Keratinocyte (primary cell): ENCODE data around the gene SOSTDC1. TPM values are rescaled to one million over a fixed set of nuclear protein-coding genes. Genes with fewer than 3 reads are reported as not detected.
"Not testable (repeated sequence)": the region's sequence is repeated elsewhere in the genome, so short reads cannot be mapped to it uniquely, and the experiment has no call there.

Source experiments
- DNase-seq: peaks from one replicate; pipeline ENCODE4 v3.0.0-alpha.2; 2011; ENCODE audit warnings: low read depth, missing footprints, low spot score
- FAIRE-seq: peaks from 2 replicates; lab custom pipeline; 2011; peaks lifted over from hg19 to GRCh38; lab: Jason Lieb, UNC
- H2AFZ ChIP-seq: 2 replicates; pipeline ENCODE4 v1.6.0; 2012; ENCODE audit warnings: low read length, control low read depth, inconsistent platforms; ENCODE audit not compliant: control insufficient read depth
- H3K27ac ChIP-seq: 2 replicates; pipeline ENCODE4 v1.5.1; 2011; ENCODE audit warnings: low read length; ENCODE audit not compliant: control insufficient read depth, insufficient read depth
- H3K27me3 ChIP-seq: 3 replicates; pipeline ENCODE4 v1.6.0; 2011; ENCODE audit warnings: low read length; ENCODE audit not compliant: control insufficient read depth, insufficient read depth; ENCODE audit errors: extremely low read depth
- H3K36me3 ChIP-seq, 2 experiments: 2 replicates in 1 of 2; 3 replicates in 1 of 2; pipeline ENCODE4 v1.5.1; 2011; ENCODE audit warnings: low read length in 2 of 2, mild to moderate bottlenecking in 1 of 2; ENCODE audit not compliant: control insufficient read depth in 2 of 2, insufficient read depth in 2 of 2; ENCODE audit errors: extremely low read depth in 1 of 2
- H3K4me1 ChIP-seq: 3 replicates; pipeline ENCODE4 v1.5.1; 2011; ENCODE audit warnings: low read length; ENCODE audit not compliant: control insufficient read depth, insufficient read depth; ENCODE audit errors: extremely low read depth
- H3K4me2 ChIP-seq: 3 replicates; pipeline ENCODE4 v1.6.0; 2011; ENCODE audit warnings: low read depth, low read length; ENCODE audit not compliant: control insufficient read depth, insufficient read depth; ENCODE audit errors: extremely low read depth
- H3K4me3 ChIP-seq, 3 experiments: fragments of 200-600 bp in 1 of 3; sonication (generic) in 1 of 3; 2 replicates in 2 of 3; 3 replicates in 1 of 3; pipeline ENCODE4 v1.5.1; 2011 to 2016; ENCODE audit warnings: low read length in 3 of 3, mild to moderate bottlenecking in 3 of 3, control low read depth in 2 of 3, inconsistent platforms in 1 of 3, low read depth in 1 of 3, mixed read lengths in 1 of 3, mixed run types in 1 of 3, moderate library complexity in 1 of 3; ENCODE audit not compliant: control insufficient read depth in 2 of 3, insufficient read depth in 2 of 3; ENCODE audit errors: extremely low read depth in 1 of 3
- H3K79me2 ChIP-seq: 2 replicates; pipeline ENCODE4 v1.6.0; 2012; ENCODE audit warnings: low read length; ENCODE audit not compliant: control insufficient read depth, insufficient read depth
- H3K9ac ChIP-seq: 3 replicates; pipeline ENCODE4 v1.6.0; 2011; ENCODE audit warnings: low read length; ENCODE audit not compliant: control insufficient read depth, insufficient read depth; ENCODE audit errors: extremely low read depth
- H3K9me1 ChIP-seq: 3 replicates; pipeline ENCODE4 v1.6.0; 2011; ENCODE audit warnings: low read length; ENCODE audit not compliant: control insufficient read depth, insufficient read depth; ENCODE audit errors: extremely low read depth
- H3K9me3 ChIP-seq: 2 replicates; pipeline ENCODE4 v1.5.1; 2012; ENCODE audit warnings: low read depth, low read length; ENCODE audit not compliant: control insufficient read depth
- H4K20me1 ChIP-seq: 3 replicates; pipeline ENCODE4 v1.6.0; 2011; ENCODE audit warnings: low read length; ENCODE audit not compliant: control insufficient read depth, insufficient read depth; ENCODE audit errors: extremely low read depth
- CTCF ChIP-seq, 3 experiments: IDR thresholded peaks in 1 of 3; conservative IDR thresholded peaks in 1 of 3; optimal IDR thresholded peaks in 1 of 3; 2 replicates in 2 of 3; 3 replicates in 1 of 3; pipeline versions ENCODE3 to v1.5.1; 2011; ENCODE audit warnings: low read length in 3 of 3, mild to moderate bottlenecking in 3 of 3, moderate library complexity in 2 of 3, control low read depth in 1 of 3, inconsistent platforms in 1 of 3; ENCODE audit not compliant: insufficient read depth in 2 of 3; ENCODE audit errors: extremely low read depth in 1 of 3
- EZH2 ChIP-seq: IDR thresholded peaks from one replicate; pipeline ENCODE4 v1.6.1; 2012; ENCODE audit warnings: inconsistent platforms, mild to moderate bottlenecking, low read length, moderate library complexity
- dilution Hi-C: fragments of 300-500 bp; cut with MboI; formaldehyde crosslinking; loops from one replicate; pipeline ENCODE4 v1.7.0; 2020; ENCODE audit warnings: low sequenced_read_pairs; ENCODE audit not compliant: extremely low pct_ligation_motif_present
- polyA plus RNA-seq, 5 experiments: library from polyadenylated mRNA; depleted of rRNA in 3 of 5; stranded (reverse) in 3 of 5; stranded (forward) in 1 of 5; unstranded in 1 of 5; fragments of >200 nt; gene quantifications; 1 replicate in 1 of 5; 2 replicates in 3 of 5; 3 replicates in 1 of 5; pipeline versions ENCODE4 v1.2.1 to v1.2.3, GENCODE V29; 2011 to 2012; ENCODE audit warnings: missing spikeins in 2 of 5, low read depth in 1 of 5, low replicate concordance in 1 of 5

Gene SOSTDC1
- polyA plus RNA-seq, 1 donor (not counting 4 experiments of a cell fraction or from before 2014, with no cell fraction given), result 0.31 TPM

DNA sequence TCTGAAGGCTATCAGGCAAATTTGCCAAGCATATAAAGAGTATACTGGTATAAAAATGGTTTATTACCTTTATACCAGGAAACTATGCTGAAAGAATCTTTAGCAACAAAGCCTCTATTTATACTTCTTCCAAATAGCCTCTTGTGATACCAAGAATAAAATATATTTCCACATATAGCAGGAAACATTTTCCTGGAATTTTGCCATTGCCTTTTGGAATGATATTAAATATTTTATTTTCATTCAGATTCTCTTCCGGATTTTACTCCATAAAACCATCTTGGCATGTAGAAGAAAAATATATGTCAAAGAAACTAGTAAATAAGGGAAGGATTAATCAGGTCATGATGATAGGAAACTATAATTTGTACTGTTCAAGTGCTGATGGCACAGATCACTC, 17.7 kb downstream of the SOSTDC1 start:
- Histone ChIP-seq H3K9me1 (no peaks in the 10 kb centered on the region), H3K4me1 (no peaks in the 10 kb centered on the region), H3K4me3 (no peak overlapping the region), H3K79me2 (no peaks in the 10 kb centered on the region), H4K20me1 (no peaks in the 10 kb centered on the region), H2AFZ (no peak overlapping the region), H3K4me2 (no peak overlapping the region), H3K36me3 (no peaks in the 10 kb centered on the region), H3K9me3 (no peaks in the 10 kb centered on the region), H3K9ac (no peak overlapping the region), H3K27ac (no peak overlapping the region), H3K27me3 (no peaks in the 10 kb centered on the region)
- DNase-seq, result no peak
- no peak for FAIRE-seq
- TF ChIP-seq CTCF (optimal IDR thresholded peaks at IDR 0.05 in 1 of 3, IDR thresholded peaks at IDR 0.05 in 1 of 3, conservative IDR thresholded peaks at IDR 0.05 in 1 of 3; ENCODE audit: extremely low read depth in 1 of 3, insufficient read depth in 2 of 3, low read length in 3 of 3) (no peak), EZH2 (no peak)
- dilution Hi-C loops, result no loop called here

GRCh38 chr7:16446508-16446907, 19.0 kb downstream of the SOSTDC1 start:
- FAIRE-seq, result no peak
- Histone ChIP-seq H3K27ac (no peak overlapping the region), H3K4me1 (no peaks in the 10 kb centered on the region), H3K9me3 (no peaks in the 10 kb centered on the region), H4K20me1 (no peaks in the 10 kb centered on the region), H3K9ac (no peak overlapping the region), H3K4me2 (no peak overlapping the region), H3K4me3 (no peak overlapping the region), H3K36me3 (no peaks in the 10 kb centered on the region), H3K79me2 (no peaks in the 10 kb centered on the region), H3K9me1 (no peaks in the 10 kb centered on the region), H3K27me3 (no peaks in the 10 kb centered on the region), H2AFZ (no peak overlapping the region)
- dilution Hi-C loops, result no loop called here
- DNase-seq, result no peak
- TF ChIP-seq EZH2 (no peak), CTCF (optimal IDR thresholded peaks at IDR 0.05 in 1 of 3, IDR thresholded peaks at IDR 0.05 in 1 of 3, conservative IDR thresholded peaks at IDR 0.05 in 1 of 3; ENCODE audit: extremely low read depth in 1 of 3, insufficient read depth in 2 of 3, low read length in 3 of 3) (no peak)

GRCh38 chr7:16443871-16444270, 21.7 kb downstream of the SOSTDC1 start:
- H3K9me3 ChIP-seq, H3K79me2 ChIP-seq, H3K4me1 ChIP-seq, H4K20me1 ChIP-seq, H3K4me2 ChIP-seq, H3K4me3 ChIP-seq, H3K9ac ChIP-seq, FAIRE-seq, H2AFZ ChIP-seq, dilution Hi-C loops, H3K36me3 ChIP-seq, DNase-seq, H3K9me1 ChIP-seq, H3K27me3 ChIP-seq, H3K27ac ChIP-seq: not testable (repeated sequence)
